GM23248 (cell line): ENCODE measurements around the gene TPI1. TPM values are rescaled to one million over a fixed set of nuclear protein-coding genes. Genes with fewer than 3 reads are reported as not detected.

Experiments
- DNase-seq: peaks from one replicate; pipeline ENCODE4 v3.0.0-alpha.2; 2015
- H2AFZ ChIP-seq: fragments of 200-600 bp; sonication (generic); 2 replicates; pipeline ENCODE4 v1.6.1; 2016; ENCODE audit warnings: antibody characterized with exemption
- H3F3A ChIP-seq: fragments of 200-600 bp; sonication (generic); 2 replicates; pipeline ENCODE4 v1.6.1; 2016; ENCODE audit warnings: mild to moderate bottlenecking, antibody characterized with exemption, mixed run types; ENCODE audit not compliant: insufficient read depth
- H3K27ac ChIP-seq: fragments of 200-600 bp; sonication (generic); 2 replicates; pipeline ENCODE4 v1.5.1; 2016; ENCODE audit warnings: mild to moderate bottlenecking
- H3K27me3 ChIP-seq: fragments of 200-600 bp; sonication (generic); replicated peaks from 2 replicates; pipeline ENCODE4 v1.6.1; 2016; ENCODE audit warnings: mild to moderate bottlenecking; ENCODE audit not compliant: insufficient read depth
- H3K36me3 ChIP-seq: fragments of 200-600 bp; sonication (generic); 2 replicates; pipeline ENCODE4 v1.6.1; 2016; ENCODE audit warnings: low read depth, mild to moderate bottlenecking
- H3K4me1 ChIP-seq: fragments of 200-600 bp; sonication (generic); 2 replicates; pipeline ENCODE4 v1.6.1; 2016; ENCODE audit warnings: mild to moderate bottlenecking; ENCODE audit not compliant: insufficient read depth
- H3K4me2 ChIP-seq: fragments of 200-600 bp; sonication (generic); one replicate; pipeline ENCODE4 v1.6.1; 2016; ENCODE audit warnings: mild to moderate bottlenecking; ENCODE audit not compliant: unreplicated experiment
- H3K4me3 ChIP-seq: fragments of 200-600 bp; sonication (generic); 2 replicates; pipeline ENCODE4 v1.5.1; 2016; ENCODE audit warnings: mild to moderate bottlenecking
- H3K79me2 ChIP-seq: fragments of 200-600 bp; sonication (generic); 2 replicates; pipeline ENCODE4 v1.6.1; 2016; ENCODE audit warnings: mild to moderate bottlenecking; ENCODE audit not compliant: insufficient read depth
- H3K9ac ChIP-seq: fragments of 200-600 bp; sonication (generic); 2 replicates; pipeline ENCODE4 v1.6.1; 2016; ENCODE audit warnings: mild to moderate bottlenecking
- H3K9me2 ChIP-seq: fragments of 200-600 bp; sonication (generic); 2 replicates; pipeline ENCODE4 v1.6.1; 2016; ENCODE audit warnings: mixed run types, mild to moderate bottlenecking, moderate library complexity; ENCODE audit not compliant: insufficient read depth
- H3K9me3 ChIP-seq: fragments of 200-600 bp; sonication (generic); one replicate; pipeline ENCODE4 v1.6.1; 2017; ENCODE audit warnings: low read depth
- H4K20me1 ChIP-seq: fragments of 200-600 bp; sonication (generic); 2 replicates; pipeline ENCODE4 v1.6.0; 2016; ENCODE audit not compliant: insufficient read depth
- EZH2 ChIP-seq: fragments of 200-600 bp; sonication (generic); IDR thresholded peaks from 2 replicates; pipeline ENCODE4 v1.6.1; 2018; ENCODE audit warnings: antibody characterized with exemption, mild to moderate bottlenecking; ENCODE audit not compliant: insufficient read depth, poor library complexity, severe bottlenecking
- EZH2phosphoT487 ChIP-seq: fragments of 200-600 bp; sonication (generic); IDR thresholded peaks from 2 replicates; pipeline ENCODE4 v1.6.1; 2018; ENCODE audit warnings: antibody characterized with exemption, moderate library complexity, mild to moderate bottlenecking, low read depth; ENCODE audit not compliant: insufficient read depth
- whole genome bisulfite sequencing, 2 experiments: methylation state at CpG; one replicate each; pipeline ENCODE4 v1.1.6; 2015 to 2017; ENCODE audit warnings: low lambda C conversion rate in 2 of 2, low coverage in 1 of 2; ENCODE audit errors: missing lambda C conversion rate in 2 of 2; 5-methylcytosine and 5-hydroxymethylcytosine counted together
- in situ Hi-C: fragments of 300-500 bp; cut with MboI; formaldehyde crosslinking; loops from 2 replicates; pipeline ENCODE4 v1.15.0; 2020
- polyA plus RNA-seq: library from polyadenylated mRNA; unstranded; fragments of >200 nt; fragmentation: Nextera tagmentation; extraction: Ambion mirVana; gene quantifications from 2 replicates; pipeline ENCODE4 v1.2.1, GENCODE V29; 2016
- total RNA-seq: library from RNA; depleted of rRNA; stranded (reverse); fragments of >200 nt; shearing (Covaris generic); gene quantifications from 2 replicates; pipeline ENCODE4 v1.2.3, GENCODE V29; 2014; rRNA removed

The TPI1 gene
- 1,720 and 1,799 TPM in 2 replicates for total RNA-seq
- polyA plus RNA-seq: 1,936 and 1,978 TPM in 2 replicates

DNA sequence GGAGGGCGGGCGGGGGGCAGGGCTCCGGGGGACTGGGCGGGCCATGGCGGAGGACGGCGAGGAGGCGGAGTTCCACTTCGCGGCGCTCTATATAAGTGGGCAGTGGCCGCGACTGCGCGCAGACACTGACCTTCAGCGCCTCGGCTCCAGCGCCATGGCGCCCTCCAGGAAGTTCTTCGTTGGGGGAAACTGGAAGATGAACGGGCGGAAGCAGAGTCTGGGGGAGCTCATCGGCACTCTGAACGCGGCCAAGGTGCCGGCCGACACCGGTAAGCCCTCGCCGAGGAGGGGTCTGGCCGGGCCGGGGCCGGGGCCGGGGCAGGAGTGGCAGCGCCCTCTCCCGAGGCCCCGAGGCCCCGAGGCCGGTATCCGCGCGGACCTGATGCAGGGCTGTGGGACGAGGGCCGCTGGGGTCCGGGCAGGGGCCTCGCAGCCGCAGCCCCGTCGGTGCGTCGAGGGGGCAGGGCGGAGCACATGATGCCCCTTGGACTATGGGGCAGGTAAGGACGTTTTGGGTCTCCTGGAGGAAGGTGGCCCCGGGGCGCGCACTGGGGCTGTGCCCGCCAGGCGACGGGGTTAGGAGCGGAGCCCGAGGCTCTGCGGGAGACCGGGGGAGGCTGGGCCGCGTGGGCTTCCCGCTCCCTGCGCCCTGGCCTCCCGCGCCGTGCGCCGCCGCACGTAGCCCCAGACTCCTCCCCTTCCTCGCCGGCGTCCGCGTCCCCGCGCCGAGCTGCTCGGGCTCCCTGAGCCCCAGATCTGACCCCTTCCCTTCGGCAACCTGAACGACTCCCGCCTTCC lies at the start of gene TPI1:
TPI1 (plus strand) TSS at position 119 of the 798 bp plus-strand sequence; CDS start at position 155, 36 bp downstream.
- H4K20me1 ChIP-seq: no peaks in the 10 kb centered on the region; the same call in 1 of the 2 replicates
- H3K4me2 ChIP-seq: peak within 1 kb of the TSS; percentile 100
- WGBS, 2 experiments: 1% methylated on average over 63 to 80 of the region's 86 CpGs
- TF ChIP-seq EZH2 (no peak), EZH2phosphoT487 (no peak)
- peaks cover 38% of the 10 kb centered on the region for H3K79me2 ChIP-seq
- peaks cover 24% of the 10 kb centered on the region for H3K36me3 ChIP-seq
- no peaks in the 10 kb centered on the region for H3K9me2 ChIP-seq
- peak within 1 kb of the TSS; percentile 68 for H3K27ac ChIP-seq
- no peaks in the 10 kb centered on the region for H3K27me3 ChIP-seq
- H2AFZ ChIP-seq: peak within 1 kb of the TSS; percentile 78
- H3K9ac ChIP-seq: peak within 1 kb of the TSS; percentile 92
- H3K4me3 ChIP-seq: peak within 1 kb of the TSS; percentile 99
- in situ Hi-C loops: no loop called here
- H3K4me1 ChIP-seq: peaks cover 39% of the 10 kb centered on the region
- peak; percentile 93 for DNase-seq
- H3F3A ChIP-seq: peaks cover 40% of the 10 kb centered on the region
- H3K9me3 ChIP-seq: no peaks in the 10 kb centered on the region

DNA sequence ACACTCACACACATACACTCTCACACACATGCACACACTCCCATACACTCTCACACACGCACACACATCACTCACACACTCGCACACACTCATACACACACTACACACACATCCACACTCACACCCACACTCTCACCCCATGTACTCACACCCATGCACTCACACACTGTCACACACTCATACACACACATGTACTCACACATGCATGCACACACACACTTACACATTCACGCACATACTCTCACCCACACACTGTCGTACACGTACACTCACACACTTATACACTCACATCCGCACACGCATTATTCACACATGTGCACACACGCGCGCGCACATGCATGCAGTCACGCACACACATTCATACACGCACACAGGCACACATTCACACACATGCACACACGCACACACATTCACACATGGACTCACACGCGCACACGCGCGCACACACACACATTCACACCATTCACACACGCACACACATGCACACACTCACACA lies 49.6 kb upstream of the TPI1 start:
- no peak for TF ChIP-seq EZH2
- TF ChIP-seq EZH2phosphoT487: no peak
- DNase-seq: no peak
- Histone ChIP-seq H3K9me3 (no peaks in the 10 kb centered on the region), H3K9me2 (no peaks in the 10 kb centered on the region), H3K27me3 (peaks cover 15% of the 10 kb centered on the region), H3F3A (no peaks in the 10 kb centered on the region), H3K27ac (no peak overlapping the region), H3K79me2 (no peaks in the 10 kb centered on the region), H3K4me3 (no peak overlapping the region), H3K36me3 (no peaks in the 10 kb centered on the region), H4K20me1 (no peaks in the 10 kb centered on the region), H3K9ac (no peak overlapping the region), H3K4me1 (no peaks in the 10 kb centered on the region; the same call in 1 of the 2 replicates), H3K4me2 (no peak overlapping the region), H2AFZ (no peak overlapping the region)
- WGBS, 2 experiments: 86% methylated on average over 20 of the region's 20 CpGs
- in situ Hi-C loops: no loop called here

DNA sequence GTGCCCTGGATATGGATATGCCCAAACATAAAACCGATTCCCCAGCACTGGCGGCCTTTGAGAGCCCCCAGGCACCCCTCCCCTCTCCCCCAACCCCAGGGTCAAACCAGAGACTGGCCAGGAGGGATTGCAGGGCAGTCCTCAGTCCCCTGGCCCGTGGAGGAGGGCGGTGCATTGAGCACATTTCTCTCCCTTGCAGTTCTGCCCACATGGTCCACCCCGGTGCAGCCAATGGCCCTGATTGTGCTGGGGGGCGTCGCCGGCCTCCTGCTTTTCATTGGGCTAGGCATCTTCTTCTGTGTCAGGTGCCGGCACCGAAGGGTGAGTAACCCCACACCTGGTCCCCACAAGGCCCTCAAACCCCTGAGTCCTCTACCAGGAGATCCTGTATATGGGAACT lies 49.1 kb upstream of the TPI1 start:
- H3K27me3 ChIP-seq: peaks cover 18% of the 10 kb centered on the region
- H3K4me1 ChIP-seq: no peaks in the 10 kb centered on the region; the same call in 1 of the 2 replicates
- no peak overlapping the region for H3K4me3 ChIP-seq
- H3K9me3 ChIP-seq: no peaks in the 10 kb centered on the region
- no peaks in the 10 kb centered on the region for H3F3A ChIP-seq
- no peaks in the 10 kb centered on the region for H3K79me2 ChIP-seq
- no peak overlapping the region for H2AFZ ChIP-seq
- 43 to 44% methylated on average over 10 of the region's 10 CpGs for WGBS, 2 experiments
- in situ Hi-C loops: no loop called here
- no peaks in the 10 kb centered on the region for H4K20me1 ChIP-seq
- H3K27ac ChIP-seq: no peak overlapping the region
- no peak overlapping the region for H3K9ac ChIP-seq
- no peaks in the 10 kb centered on the region for H3K36me3 ChIP-seq
- no peak for DNase-seq
- H3K9me2 ChIP-seq: no peaks in the 10 kb centered on the region
- TF ChIP-seq EZH2phosphoT487: no peak
- TF ChIP-seq EZH2: no peak
- H3K4me2 ChIP-seq: no peak overlapping the region

DNA sequence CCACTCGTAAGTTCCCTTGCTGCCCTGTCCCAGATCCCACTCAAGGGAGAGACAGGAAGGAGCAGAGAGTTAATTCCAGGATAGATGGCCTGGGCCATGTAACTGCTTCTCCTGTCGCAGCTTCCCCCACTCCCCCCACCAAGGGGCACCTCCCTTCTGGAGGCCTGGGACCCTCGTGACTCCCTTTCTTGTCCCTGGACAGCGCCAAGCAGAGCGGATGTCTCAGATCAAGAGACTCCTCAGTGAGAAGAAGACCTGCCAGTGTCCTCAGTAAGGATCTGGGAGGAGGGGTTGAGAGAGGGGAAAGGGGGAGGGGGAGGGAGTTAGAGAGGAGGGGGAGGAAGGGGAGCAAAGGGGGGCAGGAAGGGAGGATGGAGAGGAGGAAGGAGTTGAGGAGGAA lies 48.7 kb upstream of the TPI1 start:
- Histone ChIP-seq H3K9ac (no peak overlapping the region), H3F3A (no peaks in the 10 kb centered on the region), H3K27ac (no peak overlapping the region), H3K27me3 (peaks cover 15% of the 10 kb centered on the region), H3K4me3 (no peak overlapping the region), H3K36me3 (no peaks in the 10 kb centered on the region), H3K9me2 (no peaks in the 10 kb centered on the region), H4K20me1 (no peaks in the 10 kb centered on the region), H3K79me2 (no peaks in the 10 kb centered on the region), H3K9me3 (no peaks in the 10 kb centered on the region), H3K4me1 (no peaks in the 10 kb centered on the region; the same call in 1 of the 2 replicates), H2AFZ (no peak overlapping the region), H3K4me2 (no peak overlapping the region)
- WGBS, 2 experiments: 45 to 47% methylated on average over 5 of the region's 5 CpGs
- no peak for DNase-seq
- in situ Hi-C loops: no loop called here
- TF ChIP-seq EZH2 (no peak), EZH2phosphoT487 (no peak)
